Nephron progenitor cell (in vitro differentiated cells): ENCODE results near the gene CERS6.

ENCODE experiments used
- DNase-seq: peaks from one replicate; pipeline ENCODE4 v3.0.0; 2021
- H3K27ac Mint-ChIP-seq: 2 replicates; pipeline ENCODE4 v1.8.0; 2021; ENCODE audit warnings: mild to moderate bottlenecking, moderate library complexity, mixed read lengths
- H3K27me3 Mint-ChIP-seq: 2 replicates; pipeline ENCODE4 v1.8.0; 2021; ENCODE audit warnings: mild to moderate bottlenecking, low read depth, mixed read lengths; ENCODE audit not compliant: poor library complexity
- H3K36me3 Mint-ChIP-seq: 2 replicates; pipeline ENCODE4 v1.8.0; 2021; ENCODE audit warnings: low read depth, mixed read lengths
- H3K4me1 Mint-ChIP-seq: 2 replicates; pipeline ENCODE4 v1.8.0; 2021; ENCODE audit warnings: mixed read lengths
- H3K4me3 Mint-ChIP-seq: 2 replicates; pipeline ENCODE4 v1.8.0; 2021; ENCODE audit warnings: mild to moderate bottlenecking, moderate library complexity, mixed read lengths
- H3K9me3 Mint-ChIP-seq: 2 replicates; pipeline ENCODE4 v1.8.0; 2021; ENCODE audit warnings: mild to moderate bottlenecking, moderate library complexity, mixed read lengths
- CTCF ChIP-seq: fragments of 200-600 bp; sonication (generic); IDR thresholded peaks from 2 replicates; pipeline ENCODE4 v1.5.0; 2021; ENCODE audit warnings: antibody characterized with exemption

The CERS6 gene

DNA sequence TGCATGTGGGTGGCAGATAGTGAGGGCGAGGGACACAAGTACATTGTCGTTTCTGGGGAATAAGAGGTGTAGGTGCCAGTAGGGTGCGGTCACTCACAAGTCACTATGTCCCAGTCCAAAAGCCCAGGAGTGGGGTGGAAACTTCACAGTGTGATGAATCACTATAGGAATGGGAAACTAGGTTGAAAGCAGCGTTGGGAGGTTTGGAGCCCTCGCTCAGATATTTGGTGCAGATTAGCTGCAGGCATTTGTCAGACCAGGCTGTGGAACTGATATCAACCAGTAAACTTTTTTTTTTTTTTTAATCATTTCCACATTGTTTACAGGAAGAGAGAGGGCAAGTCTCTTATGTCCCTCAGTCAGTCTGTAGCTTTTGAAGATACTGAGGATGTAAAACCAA, 121.8 kb downstream of the CERS6 start:
- Mint-ChIP-seq H3K36me3 (peaks cover 24% of the 10 kb centered on the region), H3K27me3 (no peaks in the 10 kb centered on the region), H3K4me3 (no peak overlapping the region), H3K27ac (no peak overlapping the region), H3K4me1 (peaks cover 12% of the 10 kb centered on the region), H3K9me3 (no peaks in the 10 kb centered on the region)
- TF ChIP-seq CTCF = no peak
- DNase-seq = no peak

GRCh38 chr2:168583064-168583709, 127.1 kb downstream of the CERS6 start:
- no peak for DNase-seq
- Mint-ChIP-seq H3K36me3 (peaks cover 25% of the 10 kb centered on the region), H3K4me3 (no peak overlapping the region), H3K9me3 (no peaks in the 10 kb centered on the region), H3K4me1 (peaks cover 8% of the 10 kb centered on the region), H3K27me3 (no peaks in the 10 kb centered on the region), H3K27ac (peak overlapping the region; percentile 3)
- TF ChIP-seq CTCF = no peak

DNA sequence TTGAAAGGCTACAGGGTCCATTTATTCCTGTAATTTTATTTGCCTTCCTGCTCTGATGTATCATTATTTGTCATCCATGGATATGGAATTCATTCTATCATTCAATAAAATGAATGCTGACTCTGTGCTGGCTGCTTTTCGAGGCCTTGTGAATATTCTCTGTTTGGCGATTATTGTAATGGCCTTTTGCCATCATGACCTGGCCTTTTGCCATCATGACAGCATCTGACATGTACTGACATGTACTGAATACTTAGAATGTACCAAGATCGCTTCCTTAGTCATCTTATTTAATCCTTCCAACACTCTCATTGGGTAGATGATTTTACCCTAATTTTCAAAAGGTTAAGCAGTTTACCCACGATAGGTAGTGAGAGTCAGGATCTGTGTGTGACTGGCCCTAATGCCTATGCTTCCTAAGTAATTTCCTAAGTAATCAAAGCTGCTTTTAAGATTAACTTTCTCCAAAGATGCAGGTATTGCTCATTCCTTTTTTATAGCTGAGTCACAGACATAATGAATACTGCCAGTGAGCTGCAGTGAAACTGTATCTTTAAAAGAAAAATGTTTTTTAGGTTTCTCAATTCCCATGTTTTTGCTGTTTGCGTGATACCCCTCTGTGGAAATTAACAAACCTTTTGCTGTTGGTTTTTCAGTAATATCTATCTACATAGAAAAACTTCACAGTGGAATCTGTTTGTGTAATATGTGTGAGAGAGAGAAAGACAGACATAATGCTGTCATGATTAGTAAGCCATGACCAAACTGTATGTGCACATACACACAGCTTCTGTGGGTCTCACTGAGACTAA, 127.8 kb downstream of the CERS6 start:
- Mint-ChIP-seq H3K36me3 (peaks cover 25% of the 10 kb centered on the region), H3K27ac (no peak overlapping the region), H3K4me1 (peaks cover 8% of the 10 kb centered on the region), H3K4me3 (no peak overlapping the region), H3K9me3 (no peaks in the 10 kb centered on the region), H3K27me3 (no peaks in the 10 kb centered on the region)
- DNase-seq = no peak
- TF ChIP-seq CTCF = no peak

- Mint-ChIP-seq H3K36me3 (peaks cover 21% of the 10 kb centered on the region), H3K27me3 (no peaks in the 10 kb centered on the region), H3K27ac (no peak overlapping the region), H3K4me1 (peaks cover 8% of the 10 kb centered on the region), H3K9me3 (no peaks in the 10 kb centered on the region), H3K4me3 (no peak overlapping the region)
- no peak for TF ChIP-seq CTCF
- DNase-seq = no peak
Observed at GRCh38 chr2:168584911-168585310, 128.8 kb downstream of the CERS6 start.

GRCh38 chr2:168585700-168586099, 129.6 kb downstream of the CERS6 start:
- Mint-ChIP-seq H3K9me3 (no peaks in the 10 kb centered on the region), H3K4me3 (no peak overlapping the region)
- no peak for TF ChIP-seq CTCF

More at GRCh38 chr2:168585700-168586099, 129.6 kb downstream of the CERS6 start:
- Mint-ChIP-seq H3K4me1 (peaks cover 8% of the 10 kb centered on the region), H3K27ac (no peak overlapping the region), H3K27me3 (no peaks in the 10 kb centered on the region), H3K36me3 (peaks cover 16% of the 10 kb centered on the region)
- DNase-seq = no peak
